HPDE6-E6E7 (cell line): ENCODE data around the gene PLD5.
"Not testable (repeated sequence)": the region's sequence is repeated elsewhere in the genome, so short reads cannot be mapped to it uniquely, and the experiment has no call there.

Source experiments
- DNase-seq: peaks from one replicate; pipeline ENCODE4 v3.0.0; 2011; ENCODE audit warnings: missing footprints; ENCODE audit errors: extremely low spot score

Gene PLD5

GRCh38 chr1:242162140-242162539 lies 362.4 kb downstream of the PLD5 start:
- DNase-seq: no peak

GRCh38 chr1:242147096-242147976 lies 377.2 kb downstream of the PLD5 start:
- DNase-seq: no peak

- no peak for DNase-seq
Measured at GRCh38 chr1:242146652-242147051, 377.8 kb downstream of the PLD5 start.

- DNase-seq: no peak
Measured at GRCh38 chr1:242140836-242141235, 383.7 kb downstream of the PLD5 start.

- DNase-seq: no peak
Measured at GRCh38 chr1:242139986-242140385, 384.5 kb downstream of the PLD5 start.

- DNase-seq: no peak
Measured at GRCh38 chr1:242139442-242139841, 385.1 kb downstream of the PLD5 start.

GRCh38 chr1:242133796-242134195 lies 390.7 kb downstream of the PLD5 start:
- DNase-seq: no peak

GRCh38 chr1:242133351-242133750 lies 391.1 kb downstream of the PLD5 start:
- no peak for DNase-seq

GRCh38 chr1:242132121-242132817 lies 392.2 kb downstream of the PLD5 start:
- no peak for DNase-seq

- DNase-seq: no peak
Measured at GRCh38 chr1:242128951-242129502, 395.5 kb downstream of the PLD5 start.

GRCh38 chr1:242120432-242120831 lies 404.1 kb downstream of the PLD5 start:
- DNase-seq: no peak

GRCh38 chr1:242100921-242101320 lies 423.6 kb downstream of the PLD5 start:
- no peak for DNase-seq

- DNase-seq: not testable (repeated sequence)
Measured at GRCh38 chr1:242097283-242097682, 427.2 kb downstream of the PLD5 start.

GRCh38 chr1:242093116-242093515 lies 431.4 kb downstream of the PLD5 start:
- no peak for DNase-seq

GRCh38 chr1:242089911-242090310 lies 434.6 kb downstream of the PLD5 start:
- no peak for DNase-seq

GRCh38 chr1:242088875-242089274 lies 435.6 kb downstream of the PLD5 start:
- no peak for DNase-seq

GRCh38 chr1:242086706-242087105 lies 437.8 kb downstream of the PLD5 start:
- no peak for DNase-seq

GRCh38 chr1:242086093-242086492 lies 438.4 kb downstream of the PLD5 start:
- DNase-seq: no peak

- no peak for DNase-seq
Measured at GRCh38 chr1:242083742-242084141, 440.8 kb downstream of the PLD5 start.

GRCh38 chr1:242081446-242081845 lies 443.1 kb downstream of the PLD5 start:
- DNase-seq: no peak

GRCh38 chr1:242065813-242066212 lies 458.7 kb downstream of the PLD5 start:
- DNase-seq: no peak

- DNase-seq: no peak
Measured at GRCh38 chr1:242062271-242062670, 462.2 kb downstream of the PLD5 start.

- no peak for DNase-seq
Measured at GRCh38 chr1:242059976-242060375, 464.5 kb downstream of the PLD5 start.
